HG03575 (cell line): Measurements from ENCODE around the gene PPP2R5A.
"Not testable (repeated sequence)": the region's sequence is repeated elsewhere in the genome, so short reads cannot be mapped to it uniquely, and the experiment has no call there.

Experiments
- ATAC-seq: cut with Tn5 transposase; IDR thresholded peaks from one replicate; pipeline ENCODE4 v1.9.1; 2021; ENCODE audit not compliant: unreplicated experiment, insufficient number of reproducible peaks, low FRiP score; ENCODE audit errors: extremely low read depth

The PPP2R5A gene

GRCh38 chr1:212292250-212293105 lies 7.3 kb downstream of the PPP2R5A start:
- no peak for ATAC-seq

- ATAC-seq: no peak
These were observed 8.4 kb downstream of the PPP2R5A start for GRCh38 chr1:212293579-212293978.

GRCh38 chr1:212294983-212295382 lies 9.8 kb downstream of the PPP2R5A start:
- ATAC-seq: no peak

GRCh38 chr1:212295579-212295978 lies 10.4 kb downstream of the PPP2R5A start:
- ATAC-seq: no peak

- no peak for ATAC-seq
These were observed 12.1 kb downstream of the PPP2R5A start for GRCh38 chr1:212297338-212297737.

DNA sequence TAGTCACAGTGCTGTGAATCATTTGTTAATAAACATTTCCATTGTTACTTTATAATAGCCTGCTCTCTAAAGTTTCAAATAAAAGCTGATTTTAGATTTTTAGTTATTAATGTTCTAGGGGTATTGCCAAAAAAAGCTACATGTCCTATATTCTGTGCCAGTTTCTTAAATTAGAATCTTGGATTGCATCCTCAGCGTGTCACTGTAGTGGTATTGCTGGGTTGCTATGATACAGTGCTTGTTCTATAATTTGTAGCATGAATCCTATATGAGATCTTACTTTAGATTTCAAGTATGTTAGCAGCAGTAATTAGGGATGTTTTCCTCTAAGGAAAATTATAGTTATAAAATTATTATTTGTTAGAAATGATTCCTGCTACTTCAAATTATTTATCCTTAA lies 16.4 kb downstream of the PPP2R5A start:
- ATAC-seq: no peak

GRCh38 chr1:212302745-212303383 lies 17.7 kb downstream of the PPP2R5A start:
- ATAC-seq: no peak

DNA sequence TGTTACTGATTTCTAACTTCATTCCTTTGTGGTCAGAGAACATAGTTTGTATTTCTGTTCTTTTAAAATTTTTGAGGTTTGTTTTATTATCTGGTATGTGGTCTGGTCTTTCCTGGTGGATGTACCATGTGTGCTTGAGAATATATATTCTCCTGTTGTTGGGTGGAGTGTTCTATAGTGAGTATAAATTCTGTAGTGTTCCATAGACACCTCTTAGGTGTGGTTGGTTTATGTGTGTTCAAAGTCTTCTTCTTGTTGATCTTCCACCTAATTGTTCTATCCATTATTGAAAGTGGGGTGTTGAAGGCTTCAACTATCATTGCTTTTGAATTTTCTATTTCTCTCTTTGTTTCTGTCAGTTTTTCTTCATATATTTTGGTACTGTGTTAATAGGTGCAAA lies 20.1 kb downstream of the PPP2R5A start:
- no peak for ATAC-seq

DNA sequence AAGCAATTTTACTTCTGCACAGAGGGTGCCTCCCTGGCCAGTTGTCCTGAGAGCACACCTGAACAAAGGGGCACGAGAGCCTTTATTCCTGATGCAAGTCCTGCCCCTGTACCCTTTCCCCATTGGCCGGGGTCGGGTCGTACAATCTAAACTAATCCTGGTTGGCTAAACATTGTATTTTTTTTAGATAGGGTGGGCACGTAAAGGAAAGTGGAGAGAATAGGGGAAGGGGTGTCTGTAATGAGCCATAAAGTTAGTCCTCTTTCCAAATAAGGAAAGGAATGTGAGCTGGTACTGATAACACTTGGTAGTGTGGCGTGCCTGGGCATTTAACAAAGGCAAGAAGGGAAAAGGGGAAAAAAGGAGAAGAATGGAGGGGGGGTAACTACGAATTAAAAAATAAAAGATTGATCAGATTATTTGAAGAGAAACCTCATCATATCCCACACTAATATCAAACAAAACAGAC lies 20.8 kb downstream of the PPP2R5A start:
- ATAC-seq: not testable (repeated sequence)

GRCh38 chr1:212309967-212310366 lies 24.8 kb downstream of the PPP2R5A start:
- ATAC-seq: no peak

DNA sequence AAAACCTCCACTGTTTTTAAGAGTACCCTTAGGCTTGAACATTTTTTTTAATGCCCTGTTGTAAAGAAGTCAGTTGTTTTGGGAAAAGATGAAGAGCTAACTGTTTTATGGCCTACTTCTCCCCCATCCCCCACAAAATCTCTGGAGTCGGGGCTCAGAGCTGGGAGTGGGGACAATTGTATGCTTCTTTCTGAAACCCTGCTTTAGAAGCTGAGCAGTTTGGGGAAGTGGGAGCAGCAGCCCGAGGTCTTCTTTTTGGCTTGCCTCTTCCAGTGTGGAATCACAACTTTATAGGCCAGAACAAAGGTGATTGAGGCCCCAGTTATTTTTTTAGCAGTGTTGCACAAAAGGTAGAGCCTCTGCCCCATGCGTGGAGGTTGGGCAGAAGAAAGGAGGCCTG lies 25.2 kb downstream of the PPP2R5A start:
- no peak for ATAC-seq

- no peak for ATAC-seq
These were observed 26.8 kb downstream of the PPP2R5A start for GRCh38 chr1:212311836-212312497.

GRCh38 chr1:212313616-212314015 lies 28.4 kb downstream of the PPP2R5A start:
- ATAC-seq: no peak

GRCh38 chr1:212315184-212315583 lies 30.0 kb downstream of the PPP2R5A start:
- no peak for ATAC-seq

DNA sequence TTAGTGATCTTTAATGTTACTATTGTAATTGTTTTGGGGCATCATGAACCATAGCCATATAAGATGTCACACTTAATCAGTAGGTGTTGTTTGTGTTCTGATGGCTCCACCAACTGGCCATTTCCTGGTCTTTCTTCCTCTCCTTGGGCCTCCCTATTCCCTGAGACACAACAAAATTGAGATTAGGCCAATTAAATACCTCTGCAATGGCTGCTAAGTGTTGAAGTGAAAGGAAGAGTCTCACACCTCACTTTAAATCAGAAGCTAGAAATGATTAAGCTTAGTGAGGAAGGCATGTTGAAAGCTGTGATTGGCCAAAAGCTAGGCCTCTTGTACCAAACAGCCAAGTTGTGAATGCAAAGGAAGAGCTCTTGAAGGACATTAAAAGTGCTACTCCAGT lies 30.7 kb downstream of the PPP2R5A start:
- ATAC-seq: no peak

GRCh38 chr1:212317916-212318315 lies 32.7 kb downstream of the PPP2R5A start:
- no peak for ATAC-seq

DNA sequence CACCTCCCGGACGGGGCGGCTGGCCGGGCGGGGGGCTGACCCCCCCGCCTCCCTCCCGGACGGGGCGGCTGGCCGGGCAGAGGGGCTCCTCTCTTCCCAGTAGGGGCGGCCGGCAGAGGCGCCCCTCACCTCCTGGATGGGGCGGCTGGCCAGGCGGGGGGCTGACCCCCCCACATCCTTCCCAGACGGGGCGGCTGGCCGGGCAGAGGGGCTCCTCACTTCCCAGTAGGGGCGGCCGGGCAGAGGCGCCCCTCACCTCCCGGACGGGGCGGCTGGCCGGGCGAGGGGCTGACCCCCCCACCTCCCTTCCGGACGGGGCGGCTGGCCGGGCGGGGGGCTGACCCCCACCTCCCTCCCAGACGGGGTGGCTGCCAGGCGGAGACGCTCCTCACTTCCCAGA lies 35.8 kb downstream of the PPP2R5A start:
- not testable (repeated sequence) for ATAC-seq

DNA sequence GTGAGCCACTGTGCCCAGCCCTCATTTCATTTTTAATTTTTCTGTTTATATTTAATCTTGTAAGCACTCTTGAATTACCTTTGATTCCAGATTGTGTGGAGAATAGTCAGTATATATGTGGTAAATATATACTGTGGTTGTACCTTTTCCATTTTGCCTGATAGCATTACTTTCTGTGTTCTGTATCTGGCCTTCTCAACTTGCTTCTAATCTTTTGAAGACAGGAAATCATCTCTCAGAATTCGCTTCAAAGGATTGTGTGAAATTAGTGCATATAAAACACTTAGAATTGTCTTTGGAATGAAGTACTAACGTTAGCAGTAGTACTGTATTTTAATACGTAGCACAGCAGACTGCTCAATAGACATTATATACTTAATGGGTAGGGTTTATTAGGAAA lies 37.9 kb downstream of the PPP2R5A start:
- ATAC-seq: no peak

- ATAC-seq: no peak
These were observed 41.3 kb downstream of the PPP2R5A start for GRCh38 chr1:212326541-212326940.

DNA sequence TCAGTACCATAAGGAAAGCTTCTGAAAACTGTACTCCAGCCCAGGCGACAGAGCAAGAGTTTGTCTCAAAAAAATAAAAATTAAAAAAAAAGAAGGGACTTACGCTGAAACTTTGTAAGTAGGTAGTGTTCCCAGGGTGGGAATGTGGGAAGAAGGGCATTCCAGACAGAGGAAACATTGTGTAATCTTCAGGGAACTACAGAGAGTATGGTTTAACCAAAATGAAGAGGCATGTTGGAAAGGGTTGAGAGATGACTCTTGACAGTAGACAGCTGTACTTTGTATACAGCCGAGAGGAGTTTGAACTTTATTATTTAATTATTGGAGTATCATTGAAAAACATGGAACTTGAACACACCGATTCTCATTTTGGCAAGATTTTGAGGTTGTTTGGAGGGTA lies 43.0 kb downstream of the PPP2R5A start:
- ATAC-seq: no peak
